Measurements from ENCODE around the gene ASL. TPM values are rescaled to one million over a fixed set of nuclear protein-coding genes. Genes with fewer than 3 reads are reported as not detected.
"Not testable (repeated sequence)": the region's sequence is repeated elsewhere in the genome, so short reads cannot be mapped to it uniquely, and the experiment has no call there.

The ASL gene
- total and polyA plus RNA-seq, 2 donors (not counting 1 experiment from before 2014, with no cell fraction given), result 38.0 to 48.7 TPM

GRCh38 chr7:66069732-66070131 lies 5.9 kb upstream of the ASL start:
- intact Hi-C loops (cut with micrococcal nuclease), result loop anchor here (10.0 kb wide), 1 partner anchor 345 kb away; no protein-coding TSS in a partner anchor
- Histone ChIP-seq H3K9ac (ENCODE audit: low read length) (no peak overlapping the region), H3K27ac (ENCODE audit: low read length in 2 of 2) (no peak overlapping the region), H3K4me3 (ENCODE audit: control extremely low read depth in 1 of 5, extremely low read depth in 1 of 5, insufficient read depth in 1 of 5, low read depth in 2 of 5, low read length in 4 of 5) (no peak overlapping the region), H3K4me1 (ENCODE audit: control insufficient read depth in 2 of 2, insufficient read depth in 2 of 2, low read length in 2 of 2) (no peaks in the 10 kb centered on the region), H3K27me3 (replicated peaks in 1 of 4; ENCODE audit: control extremely low read depth in 1 of 4, control insufficient read depth in 3 of 4, insufficient read depth in 4 of 4, low read length in 3 of 4) (no peaks in the 10 kb centered on the region), H3K4me2 (replicated peaks; ENCODE audit: low read depth, low read length, poor library complexity, severe bottlenecking) (no peak overlapping the region), H3K36me3 (replicated peaks in 1 of 2; ENCODE audit: control extremely low read depth in 1 of 2, control insufficient read depth in 1 of 2, extremely low read depth in 1 of 2, insufficient read depth in 2 of 2, low read length in 1 of 2) (no peaks in the 10 kb centered on the region), H4K20me1 (ENCODE audit: control insufficient read depth, insufficient read depth, low read length, poor library complexity, severe bottlenecking) (no peaks in the 10 kb centered on the region), H3K9me3 (ENCODE audit: control extremely low read depth in 1 of 3, control insufficient read depth in 2 of 3, insufficient read depth in 1 of 3, low read length in 2 of 3) (no peaks in the 10 kb centered on the region), H2AFZ (ENCODE audit: insufficient read depth, low read depth, low read length, poor library complexity, severe bottlenecking) (no peak overlapping the region), H3K79me2 (ENCODE audit: control insufficient read depth, insufficient read depth, low read length) (no peaks in the 10 kb centered on the region)
- ATAC-seq (ENCODE audit: low read depth) (no peak), DNase-seq (no peak)
- TF ChIP-seq EZH2 (IDR thresholded peaks at IDR 0.05; ENCODE audit: borderline replicate concordance, insufficient read depth, low read depth, low read length, poor library complexity, severe bottlenecking), result no peak
- TF ChIP-seq, protein P1, sequence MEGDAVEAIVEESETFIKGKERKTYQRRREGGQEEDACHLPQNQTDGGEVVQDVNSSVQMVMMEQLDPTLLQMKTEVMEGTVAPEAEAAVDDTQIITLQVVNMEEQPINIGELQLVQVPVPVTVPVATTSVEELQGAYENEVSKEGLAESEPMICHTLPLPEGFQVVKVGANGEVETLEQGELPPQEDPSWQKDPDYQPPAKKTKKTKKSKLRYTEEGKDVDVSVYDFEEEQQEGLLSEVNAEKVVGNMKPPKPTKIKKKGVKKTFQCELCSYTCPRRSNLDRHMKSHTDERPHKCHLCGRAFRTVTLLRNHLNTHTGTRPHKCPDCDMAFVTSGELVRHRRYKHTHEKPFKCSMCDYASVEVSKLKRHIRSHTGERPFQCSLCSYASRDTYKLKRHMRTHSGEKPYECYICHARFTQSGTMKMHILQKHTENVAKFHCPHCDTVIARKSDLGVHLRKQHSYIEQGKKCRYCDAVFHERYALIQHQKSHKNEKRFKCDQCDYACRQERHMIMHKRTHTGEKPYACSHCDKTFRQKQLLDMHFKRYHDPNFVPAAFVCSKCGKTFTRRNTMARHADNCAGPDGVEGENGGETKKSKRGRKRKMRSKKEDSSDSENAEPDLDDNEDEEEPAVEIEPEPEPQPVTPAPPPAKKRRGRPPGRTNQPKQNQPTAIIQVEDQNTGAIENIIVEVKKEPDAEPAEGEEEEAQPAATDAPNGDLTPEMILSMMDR (IDR thresholded peaks at IDR 0.05), result no peak
- Mint-ChIP-seq H3K9me3 (ENCODE audit: insufficient read depth) (no peaks in the 10 kb centered on the region), H3K27me3 (no peaks in the 10 kb centered on the region), H3K4me3 (no peak overlapping the region), H3K27ac (no peak overlapping the region), H3K4me1 (no peaks in the 10 kb centered on the region)
- POLR2A ChIA-PET, result no interaction called here
- CTCF ChIA-PET, result no interaction called here
- no CpG with 5 or more reads among the region's 4 CpGs for WGBS (ENCODE audit: insufficient coverage)

DNA sequence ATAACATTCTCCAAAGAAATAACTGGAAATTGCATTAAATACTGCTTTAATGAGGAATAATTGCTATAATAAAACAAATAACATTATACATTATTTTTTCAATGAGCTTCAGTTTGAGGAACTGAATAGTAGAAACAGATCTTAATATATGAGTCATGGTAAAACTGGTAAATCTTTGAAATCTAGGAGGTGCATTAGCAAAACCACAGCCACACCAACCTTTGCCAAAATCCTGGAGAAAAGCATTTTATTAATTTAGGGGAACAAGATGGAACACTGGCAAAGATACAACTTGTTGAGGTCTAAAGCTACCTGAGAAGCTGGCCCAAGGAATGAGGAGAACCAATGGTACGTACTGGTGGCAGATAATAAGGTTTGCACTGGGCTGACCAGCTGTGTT lies 5.4 kb upstream of the ASL start:
- H3K4me3 Mint-ChIP-seq, result no peak overlapping the region
- DNase-seq (no peak), ATAC-seq (ENCODE audit: low read depth) (no peak)
- 100% methylated on average over 1 of the region's 1 CpG for WGBS (ENCODE audit: insufficient coverage)
- H3K4me3 ChIP-seq (ENCODE audit: control extremely low read depth in 1 of 5, extremely low read depth in 1 of 5, insufficient read depth in 1 of 5, low read depth in 2 of 5, low read length in 4 of 5), result no peak overlapping the region
- no peaks in the 10 kb centered on the region for H3K36me3 ChIP-seq (replicated peaks in 1 of 2; ENCODE audit: control extremely low read depth in 1 of 2, control insufficient read depth in 1 of 2, extremely low read depth in 1 of 2, insufficient read depth in 2 of 2, low read length in 1 of 2)
- peaks cover under 1% of the 10 kb centered on the region for H3K4me1 Mint-ChIP-seq
- no peaks in the 10 kb centered on the region for H3K9me3 Mint-ChIP-seq (ENCODE audit: insufficient read depth)
- no peaks in the 10 kb centered on the region for H3K79me2 ChIP-seq (ENCODE audit: control insufficient read depth, insufficient read depth, low read length)
- no peak overlapping the region for H2AFZ ChIP-seq (ENCODE audit: insufficient read depth, low read depth, low read length, poor library complexity, severe bottlenecking)
- no peaks in the 10 kb centered on the region for H3K27me3 Mint-ChIP-seq
- no peak for TF ChIP-seq EZH2 (IDR thresholded peaks at IDR 0.05; ENCODE audit: borderline replicate concordance, insufficient read depth, low read depth, low read length, poor library complexity, severe bottlenecking)
- TF ChIP-seq, protein P1 (IDR thresholded peaks at IDR 0.05), result no peak
- peaks cover 0 to 2% of the 10 kb centered on the region in 2 donors for H3K4me1 ChIP-seq (ENCODE audit: control insufficient read depth in 2 of 2, insufficient read depth in 2 of 2, low read length in 2 of 2)
- intact Hi-C loops (cut with micrococcal nuclease), result loop anchor here (10.0 kb wide), 1 partner anchor 345 kb away; no protein-coding TSS in a partner anchor
- CTCF ChIA-PET, result interaction anchor here (0.5 kb wide), 1 partner anchor 560 kb away, joined by 4 read pairs; no protein-coding TSS in a partner anchor
- no peaks in the 10 kb centered on the region for H4K20me1 ChIP-seq (ENCODE audit: control insufficient read depth, insufficient read depth, low read length, poor library complexity, severe bottlenecking)
- POLR2A ChIA-PET, result no interaction called here
- no peaks in the 10 kb centered on the region for H3K27me3 ChIP-seq (replicated peaks in 1 of 4; ENCODE audit: control extremely low read depth in 1 of 4, control insufficient read depth in 3 of 4, insufficient read depth in 4 of 4, low read length in 3 of 4)
- H3K4me2 ChIP-seq (replicated peaks; ENCODE audit: low read depth, low read length, poor library complexity, severe bottlenecking), result no peak overlapping the region
- no peak overlapping the region for H3K9ac ChIP-seq (ENCODE audit: low read length)
- H3K9me3 ChIP-seq (ENCODE audit: control extremely low read depth in 1 of 3, control insufficient read depth in 2 of 3, insufficient read depth in 1 of 3, low read length in 2 of 3), result no peaks in the 10 kb centered on the region
- H3K27ac Mint-ChIP-seq, result no peak overlapping the region
- no peak overlapping the region for H3K27ac ChIP-seq (ENCODE audit: low read length in 2 of 2)

DNA sequence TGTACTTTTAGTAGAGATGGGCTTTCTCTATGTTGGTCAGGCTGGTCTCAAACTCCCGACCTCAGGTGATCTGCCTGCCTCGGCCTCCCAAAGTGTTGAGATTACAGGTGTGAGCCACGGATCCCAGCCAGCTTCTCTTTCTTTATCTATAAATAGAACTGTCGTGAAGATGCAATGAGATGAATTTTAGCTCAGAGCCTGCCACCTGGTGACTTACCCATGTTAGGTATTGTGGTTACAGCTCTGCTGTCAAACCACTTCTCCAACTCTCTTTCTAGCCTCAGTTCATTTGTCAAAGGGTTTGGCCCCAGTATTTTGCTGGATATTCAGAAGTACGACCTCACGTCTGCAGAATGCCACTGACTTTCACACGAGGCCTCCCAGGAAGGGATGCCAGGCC lies 3.4 kb upstream of the ASL start:
- H3K4me3 ChIP-seq (ENCODE audit: control extremely low read depth in 1 of 5, extremely low read depth in 1 of 5, insufficient read depth in 1 of 5, low read depth in 2 of 5, low read length in 4 of 5); H3K27ac ChIP-seq (ENCODE audit: low read length in 2 of 2); H3K27me3 Mint-ChIP-seq; CTCF ChIA-PET; H3K4me2 ChIP-seq (replicated peaks; ENCODE audit: low read depth, low read length, poor library complexity, severe bottlenecking); H3K9ac ChIP-seq (ENCODE audit: low read length); H4K20me1 ChIP-seq (ENCODE audit: control insufficient read depth, insufficient read depth, low read length, poor library complexity, severe bottlenecking); H3K9me3 Mint-ChIP-seq (ENCODE audit: insufficient read depth); POLR2A ChIA-PET; ATAC-seq (ENCODE audit: low read depth); DNase-seq; H3K27ac Mint-ChIP-seq; H3K36me3 ChIP-seq (replicated peaks in 1 of 2; ENCODE audit: control extremely low read depth in 1 of 2, control insufficient read depth in 1 of 2, extremely low read depth in 1 of 2, insufficient read depth in 2 of 2, low read length in 1 of 2); H3K27me3 ChIP-seq (replicated peaks in 1 of 4; ENCODE audit: control extremely low read depth in 1 of 4, control insufficient read depth in 3 of 4, insufficient read depth in 4 of 4, low read length in 3 of 4); H2AFZ ChIP-seq (ENCODE audit: insufficient read depth, low read depth, low read length, poor library complexity, severe bottlenecking); H3K9me3 ChIP-seq (ENCODE audit: control extremely low read depth in 1 of 3, control insufficient read depth in 2 of 3, insufficient read depth in 1 of 3, low read length in 2 of 3); H3K4me3 Mint-ChIP-seq: not testable (repeated sequence)
- H3K4me1 Mint-ChIP-seq, result peaks cover 13% of the 10 kb centered on the region
- intact Hi-C loops (cut with micrococcal nuclease), result loop anchor here (10.0 kb wide), 1 partner anchor 343 kb away; no protein-coding TSS in a partner anchor
- Histone ChIP-seq H3K79me2 (ENCODE audit: control insufficient read depth, insufficient read depth, low read length) (peaks cover 11% of the 10 kb centered on the region), H3K4me1 (ENCODE audit: control insufficient read depth in 2 of 2, insufficient read depth in 2 of 2, low read length in 2 of 2) (peaks cover 6 to 18% of the 10 kb centered on the region in 2 donors)
- 77% methylated on average over 3 of the region's 7 CpGs for WGBS (ENCODE audit: insufficient coverage)

Measured in B cell (primary cell).